NCI-H774 (cell line): ENCODE measurements around the gene PHYHD1.

ENCODE experiments used
- DNase-seq: peaks from one replicate; lab custom pipeline; 2025; lab: John Stamatoyannopoulos, UW

Gene PHYHD1

GRCh38 chr9:128901822-128902221 is 19.0 kb upstream of the PHYHD1 start:
- no peak for DNase-seq

GRCh38 chr9:128902351-128903078 is 18.3 kb upstream of the PHYHD1 start:
- DNase-seq = no peak

- no peak for DNase-seq
Measured at GRCh38 chr9:128903079-128903461, 17.7 kb upstream of the PHYHD1 start.

- no peak for DNase-seq
Measured at GRCh38 chr9:128903871-128904620, 16.7 kb upstream of the PHYHD1 start.

GRCh38 chr9:128905964-128906363 is 14.8 kb upstream of the PHYHD1 start:
- no peak for DNase-seq

GRCh38 chr9:128906741-128907140 is 14.0 kb upstream of the PHYHD1 start:
- DNase-seq = no peak

- DNase-seq = no peak
Measured at GRCh38 chr9:128908372-128908771, 12.4 kb upstream of the PHYHD1 start.

GRCh38 chr9:128909859-128910258 is 10.9 kb upstream of the PHYHD1 start:
- no peak for DNase-seq

- no peak for DNase-seq
Measured at GRCh38 chr9:128910906-128911305, 9.9 kb upstream of the PHYHD1 start.

GRCh38 chr9:128911529-128912035 is 9.2 kb upstream of the PHYHD1 start:
- no peak for DNase-seq

- no peak for DNase-seq
Measured at GRCh38 chr9:128912270-128912853, 8.4 kb upstream of the PHYHD1 start.

GRCh38 chr9:128913048-128913900 is 7.5 kb upstream of the PHYHD1 start:
- DNase-seq = no peak

GRCh38 chr9:128913995-128914772 is 6.6 kb upstream of the PHYHD1 start:
- DNase-seq = no peak

- no peak for DNase-seq
Measured at GRCh38 chr9:128916204-128916603, 4.6 kb upstream of the PHYHD1 start.

- DNase-seq = no peak
Measured at GRCh38 chr9:128916745-128917144, 4.0 kb upstream of the PHYHD1 start.

GRCh38 chr9:128917151-128917849 is 3.5 kb upstream of the PHYHD1 start:
- DNase-seq = no peak

- DNase-seq = no peak
Measured at GRCh38 chr9:128918921-128919320, 1.9 kb upstream of the PHYHD1 start.

- DNase-seq = no peak
Measured at GRCh38 chr9:128919402-128920089, 1.2 kb upstream of the PHYHD1 start.

GRCh38 chr9:128921881-128922763 is 1.3 kb downstream of the PHYHD1 start:
- DNase-seq = no peak
